Immature natural killer cell (primary cell): ENCODE results near the gene DISC1. TPM values are rescaled to one million over a fixed set of nuclear protein-coding genes. Genes with fewer than 3 reads are reported as not detected.

Experiments
- DNase-seq, 3 donors: peaks; one replicate each; pipeline ENCODE4 v3.0.0; 2022; ENCODE audit warnings: mixed read lengths in 1 of 3
- H3K27ac Mint-ChIP-seq, 6 donors: one replicate each; pipeline ENCODE4 v1.8.0; 2020; ENCODE audit warnings: mixed read lengths in 6 of 6, mild to moderate bottlenecking in 5 of 6, inconsistent platforms in 4 of 6, moderate library complexity in 3 of 6
- H3K27me3 Mint-ChIP-seq, 3 donors: one replicate each; pipeline ENCODE4 v1.8.0; 2020 to 2021; ENCODE audit warnings: low read depth in 3 of 3, mild to moderate bottlenecking in 3 of 3, mixed read lengths in 3 of 3, moderate library complexity in 3 of 3, inconsistent platforms in 1 of 3
- H3K36me3 Mint-ChIP-seq, 3 donors: one replicate each; pipeline ENCODE4 v1.8.0; 2020; ENCODE audit warnings: mixed read lengths in 3 of 3, inconsistent platforms in 2 of 3, mild to moderate bottlenecking in 2 of 3
- H3K4me1 Mint-ChIP-seq, 2 donors: one replicate each; pipeline ENCODE4 v1.8.0; 2020; ENCODE audit warnings: inconsistent platforms in 2 of 2, mild to moderate bottlenecking in 2 of 2, mixed read lengths in 2 of 2, moderate library complexity in 1 of 2
- H3K4me3 Mint-ChIP-seq, 5 donors: one replicate each; pipeline ENCODE4 v1.8.0; 2020; ENCODE audit warnings: mild to moderate bottlenecking in 5 of 5, mixed read lengths in 5 of 5, inconsistent platforms in 3 of 5, moderate library complexity in 3 of 5
- H3K9me3 Mint-ChIP-seq, 6 donors: one replicate each; pipeline ENCODE4 v1.8.0; 2020; ENCODE audit warnings: mild to moderate bottlenecking in 6 of 6, mixed read lengths in 6 of 6, inconsistent platforms in 4 of 6, moderate library complexity in 3 of 6
- polyA plus RNA-seq, 3 donors: library from polyadenylated mRNA; unstranded; fragments of 300-500 nt; fragmentation: Illumina TruSeq; gene quantifications; one replicate each; pipeline ENCODE4 v1.2.3, GENCODE V29; 2021

The DISC1 gene
- polyA plus RNA-seq, 3 donors from 2014 or later = 1.1 to 1.3 TPM; not detected in 1

GRCh38 chr1:231806623-231807495 is 180.3 kb downstream of the DISC1 start:
- H3K36me3 Mint-ChIP-seq = no peaks in the 10 kb centered on the region
- H3K9me3 Mint-ChIP-seq = no peaks in the 10 kb centered on the region
- H3K4me1 Mint-ChIP-seq = no peaks in the 10 kb centered on the region
- DNase-seq = peak in 2 of 3 donors; percentile 1 to 12
- peak overlapping the region in 1 of 6 donors; percentile 55 for H3K27ac Mint-ChIP-seq
- H3K27me3 Mint-ChIP-seq = peaks cover 0 to 2% (median 0%) of the 10 kb centered on the region in 3 donors
- H3K4me3 Mint-ChIP-seq = no peak overlapping the region

- no peaks in the 10 kb centered on the region for H3K36me3 Mint-ChIP-seq
- DNase-seq = no peak
- H3K27ac Mint-ChIP-seq = no peak overlapping the region
- no peaks in the 10 kb centered on the region for H3K9me3 Mint-ChIP-seq
- H3K4me3 Mint-ChIP-seq = no peak overlapping the region
- no peaks in the 10 kb centered on the region for H3K4me1 Mint-ChIP-seq
- H3K27me3 Mint-ChIP-seq = no peaks in the 10 kb centered on the region
These were observed 181.0 kb downstream of the DISC1 start for GRCh38 chr1:231807541-231807940.

DNA sequence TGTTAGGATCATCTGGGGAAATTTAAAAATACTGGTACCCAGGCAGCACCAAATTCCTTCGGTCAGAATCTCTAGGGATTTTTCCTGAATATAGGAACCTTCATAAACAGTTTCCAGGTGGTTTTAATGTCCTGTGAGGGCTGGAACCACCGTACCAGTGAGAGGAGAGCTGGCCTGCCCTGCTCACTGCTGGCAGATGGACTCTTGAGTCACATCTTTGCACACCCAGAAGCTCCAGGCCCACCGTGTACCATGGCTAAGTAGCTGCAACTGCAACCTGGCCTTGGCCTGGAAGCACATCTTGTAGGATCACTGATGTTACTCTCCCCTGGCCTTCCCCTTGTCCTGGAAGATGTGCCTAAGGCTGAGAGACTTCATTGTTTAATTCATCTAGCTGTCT is 181.5 kb downstream of the DISC1 start:
- no peaks in the 10 kb centered on the region for H3K9me3 Mint-ChIP-seq
- no peak overlapping the region for H3K27ac Mint-ChIP-seq
- H3K27me3 Mint-ChIP-seq = peaks cover 0 to 2% (median 0%) of the 10 kb centered on the region in 3 donors
- no peak for DNase-seq
- H3K4me3 Mint-ChIP-seq = no peak overlapping the region
- H3K4me1 Mint-ChIP-seq = no peaks in the 10 kb centered on the region
- peaks cover 0 to 2% (median 0%) of the 10 kb centered on the region in 3 donors for H3K36me3 Mint-ChIP-seq

DNA sequence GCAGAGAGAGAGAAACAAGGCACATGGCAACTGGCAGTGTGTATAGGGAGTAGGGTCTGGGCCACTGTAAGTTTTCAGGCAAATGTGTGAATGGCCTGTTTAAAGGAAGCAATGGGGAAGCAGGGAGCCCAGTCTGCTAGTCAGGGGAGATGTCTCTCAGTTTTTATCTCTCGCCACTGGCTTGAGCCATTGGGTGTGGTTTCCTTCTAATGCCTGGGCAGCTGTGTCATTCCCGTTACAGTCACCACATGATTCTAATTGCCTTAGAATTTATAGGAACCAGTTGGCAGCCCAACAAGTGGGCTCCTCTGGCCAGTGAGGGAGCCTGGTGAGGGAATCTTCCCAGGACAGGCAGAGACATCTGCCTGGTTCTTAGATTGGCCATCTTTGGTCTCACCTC is 182.4 kb downstream of the DISC1 start:
- Mint-ChIP-seq H3K36me3 (peaks cover 0 to 4% (median 4%) of the 10 kb centered on the region in 3 donors), H3K27me3 (peaks cover 0 to 2% (median 0%) of the 10 kb centered on the region in 3 donors), H3K4me1 (no peaks in the 10 kb centered on the region), H3K4me3 (no peak overlapping the region), H3K27ac (no peak overlapping the region), H3K9me3 (no peaks in the 10 kb centered on the region)
- DNase-seq = no peak

- Mint-ChIP-seq H3K27ac (no peak overlapping the region), H3K4me1 (no peaks in the 10 kb centered on the region), H3K27me3 (peaks cover 0 to 2% (median 0%) of the 10 kb centered on the region in 3 donors), H3K9me3 (no peaks in the 10 kb centered on the region), H3K4me3 (no peak overlapping the region), H3K36me3 (peaks cover 0 to 4% (median 4%) of the 10 kb centered on the region in 3 donors)
- no peak for DNase-seq
These were observed 183.8 kb downstream of the DISC1 start for GRCh38 chr1:231810415-231810814.

- Mint-ChIP-seq H3K4me3 (no peak overlapping the region), H3K4me1 (no peaks in the 10 kb centered on the region), H3K27ac (no peak overlapping the region), H3K36me3 (peaks cover 5 to 18% (median 10%) of the 10 kb centered on the region in 3 donors), H3K9me3 (no peaks in the 10 kb centered on the region), H3K27me3 (peaks cover 0 to 2% (median 2%) of the 10 kb centered on the region in 3 donors)
- no peak for DNase-seq
These were observed 187.4 kb downstream of the DISC1 start for GRCh38 chr1:231814021-231814420.

GRCh38 chr1:231814521-231814920 is 187.9 kb downstream of the DISC1 start:
- no peak for DNase-seq
- Mint-ChIP-seq H3K4me3 (no peak overlapping the region), H3K9me3 (no peaks in the 10 kb centered on the region), H3K36me3 (peaks cover 5 to 18% (median 10%) of the 10 kb centered on the region in 3 donors), H3K27ac (no peak overlapping the region), H3K4me1 (no peaks in the 10 kb centered on the region), H3K27me3 (peaks cover 0 to 2% (median 2%) of the 10 kb centered on the region in 3 donors)

DNA sequence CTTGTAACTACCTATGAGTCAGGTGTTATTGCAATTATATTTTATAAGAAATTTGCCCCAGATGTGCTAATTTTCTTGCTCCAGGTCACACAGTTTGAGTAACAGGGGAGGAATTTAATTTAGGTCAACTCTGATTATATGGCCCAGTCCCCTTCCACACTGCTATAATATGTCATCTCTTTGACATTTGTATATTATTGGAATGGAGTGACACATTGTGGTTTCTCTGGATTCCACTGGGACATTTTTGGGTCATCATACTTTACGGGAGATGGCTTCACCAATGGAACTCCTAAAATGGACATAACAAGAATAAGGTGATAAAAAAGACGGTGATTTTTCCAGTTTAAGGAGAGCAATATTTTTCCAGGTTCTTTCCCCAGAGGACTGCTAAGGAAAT is 191.2 kb downstream of the DISC1 start:
- H3K4me1 Mint-ChIP-seq = no peaks in the 10 kb centered on the region
- H3K27ac Mint-ChIP-seq = no peak overlapping the region
- no peak overlapping the region for H3K4me3 Mint-ChIP-seq
- H3K27me3 Mint-ChIP-seq = peaks cover 2 to 3% (median 2%) of the 10 kb centered on the region in 3 donors
- peaks cover 5 to 18% (median 10%) of the 10 kb centered on the region in 3 donors for H3K36me3 Mint-ChIP-seq
- DNase-seq = no peak
- no peaks in the 10 kb centered on the region for H3K9me3 Mint-ChIP-seq

DNA sequence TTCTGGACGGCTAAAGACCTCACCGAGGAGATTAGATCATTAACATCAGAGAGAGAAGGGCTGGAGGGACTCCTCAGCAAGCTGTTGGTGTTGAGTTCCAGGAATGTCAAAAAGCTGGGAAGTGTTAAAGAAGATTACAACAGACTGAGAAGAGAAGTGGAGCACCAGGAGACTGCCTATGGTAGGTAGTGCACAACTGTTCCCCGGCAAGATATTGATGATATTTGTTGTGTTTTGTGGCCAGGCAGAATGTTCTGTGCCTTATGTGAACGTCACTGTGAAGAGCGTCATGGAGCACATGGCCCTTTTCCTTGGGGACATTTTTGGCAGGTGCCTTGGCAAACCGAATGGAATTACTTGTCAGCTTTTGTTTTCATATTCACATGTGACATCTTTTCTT is 191.7 kb downstream of the DISC1 start:
- Mint-ChIP-seq H3K36me3 (peaks cover 5 to 15% (median 10%) of the 10 kb centered on the region in 3 donors), H3K4me1 (no peaks in the 10 kb centered on the region), H3K4me3 (no peak overlapping the region), H3K27ac (no peak overlapping the region), H3K27me3 (peaks cover 0 to 3% (median 2%) of the 10 kb centered on the region in 3 donors), H3K9me3 (no peaks in the 10 kb centered on the region)
- DNase-seq = no peak

DNA sequence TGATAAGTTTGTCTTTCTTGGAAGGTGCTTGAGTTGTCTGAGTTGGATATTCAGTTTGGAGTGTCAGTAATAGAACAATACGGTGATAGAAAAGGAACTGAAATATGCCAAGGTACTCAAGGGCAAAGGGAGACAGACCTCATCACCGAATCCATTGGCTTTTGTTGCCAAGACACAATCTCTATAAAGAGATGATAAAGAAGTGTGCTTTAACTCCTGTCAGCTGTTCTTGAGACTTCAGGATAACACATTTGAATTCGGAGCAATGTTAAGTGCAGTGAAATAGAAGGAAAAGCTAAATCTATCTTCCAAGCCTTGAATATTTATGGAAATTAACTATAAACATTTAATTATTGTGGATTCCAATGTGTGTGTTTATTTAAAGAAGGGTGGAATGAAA is 194.7 kb downstream of the DISC1 start:
- H3K9me3 Mint-ChIP-seq = no peaks in the 10 kb centered on the region

DNA sequence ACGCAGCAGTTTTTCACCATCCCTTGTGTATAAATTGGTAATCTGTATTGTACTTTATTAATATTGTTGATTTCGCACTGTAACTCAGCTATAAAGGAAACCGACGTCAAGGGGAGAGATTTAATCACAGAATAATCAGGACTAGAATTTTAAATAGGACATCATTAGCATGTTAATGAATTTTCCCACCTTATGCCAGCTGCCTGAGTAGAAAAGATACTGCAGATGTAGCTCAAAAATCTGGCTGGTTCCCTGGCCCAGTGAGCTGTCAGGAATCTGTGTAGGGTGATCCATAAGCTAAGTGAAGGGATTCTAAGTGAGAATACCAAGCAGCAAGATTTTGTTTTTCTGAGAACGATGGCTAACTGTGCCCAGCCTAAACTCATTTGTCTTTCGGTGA is 195.5 kb downstream of the DISC1 start:
- no peaks in the 10 kb centered on the region for H3K9me3 Mint-ChIP-seq
- no peak for DNase-seq
- peaks cover 4 to 16% (median 5%) of the 10 kb centered on the region in 3 donors for H3K36me3 Mint-ChIP-seq
- H3K4me3 Mint-ChIP-seq = no peak overlapping the region
- H3K4me1 Mint-ChIP-seq = no peaks in the 10 kb centered on the region
- H3K27me3 Mint-ChIP-seq = peaks cover 0 to 3% (median 0%) of the 10 kb centered on the region in 3 donors
- no peak overlapping the region for H3K27ac Mint-ChIP-seq

More for the DNA sequence above, 194.7 kb downstream of the DISC1 start:
- no peak for DNase-seq
- H3K4me3 Mint-ChIP-seq = no peak overlapping the region
- H3K4me1 Mint-ChIP-seq = no peaks in the 10 kb centered on the region
- peaks cover 4 to 19% (median 5%) of the 10 kb centered on the region in 3 donors for H3K36me3 Mint-ChIP-seq
- peaks cover 0 to 3% (median 0%) of the 10 kb centered on the region in 3 donors for H3K27me3 Mint-ChIP-seq
- H3K27ac Mint-ChIP-seq = no peak overlapping the region

DNA sequence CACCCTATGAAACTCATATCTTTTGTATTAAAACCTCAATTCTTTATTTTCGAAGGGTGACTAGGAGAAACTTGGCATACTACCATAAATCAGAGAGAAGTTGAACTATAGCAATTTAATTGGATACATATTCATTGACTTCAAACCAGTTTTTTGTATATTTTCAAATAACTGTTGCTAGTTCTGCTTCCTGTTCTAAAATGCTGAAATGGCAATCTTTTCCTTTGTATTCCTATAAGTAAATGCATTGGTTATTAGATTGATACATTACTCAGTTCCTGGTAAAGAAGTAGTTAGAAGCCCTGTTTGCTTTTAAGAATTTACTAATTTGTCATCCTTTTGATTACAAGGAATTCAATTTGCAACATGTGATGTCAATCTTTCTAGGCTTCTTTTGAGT is 200.0 kb downstream of the DISC1 start:
- Mint-ChIP-seq H3K9me3 (no peaks in the 10 kb centered on the region), H3K27me3 (no peaks in the 10 kb centered on the region), H3K27ac (no peak overlapping the region), H3K36me3 (peaks cover 0 to 8% (median 0%) of the 10 kb centered on the region in 3 donors), H3K4me1 (no peaks in the 10 kb centered on the region), H3K4me3 (no peak overlapping the region)
- DNase-seq = no peak

DNA sequence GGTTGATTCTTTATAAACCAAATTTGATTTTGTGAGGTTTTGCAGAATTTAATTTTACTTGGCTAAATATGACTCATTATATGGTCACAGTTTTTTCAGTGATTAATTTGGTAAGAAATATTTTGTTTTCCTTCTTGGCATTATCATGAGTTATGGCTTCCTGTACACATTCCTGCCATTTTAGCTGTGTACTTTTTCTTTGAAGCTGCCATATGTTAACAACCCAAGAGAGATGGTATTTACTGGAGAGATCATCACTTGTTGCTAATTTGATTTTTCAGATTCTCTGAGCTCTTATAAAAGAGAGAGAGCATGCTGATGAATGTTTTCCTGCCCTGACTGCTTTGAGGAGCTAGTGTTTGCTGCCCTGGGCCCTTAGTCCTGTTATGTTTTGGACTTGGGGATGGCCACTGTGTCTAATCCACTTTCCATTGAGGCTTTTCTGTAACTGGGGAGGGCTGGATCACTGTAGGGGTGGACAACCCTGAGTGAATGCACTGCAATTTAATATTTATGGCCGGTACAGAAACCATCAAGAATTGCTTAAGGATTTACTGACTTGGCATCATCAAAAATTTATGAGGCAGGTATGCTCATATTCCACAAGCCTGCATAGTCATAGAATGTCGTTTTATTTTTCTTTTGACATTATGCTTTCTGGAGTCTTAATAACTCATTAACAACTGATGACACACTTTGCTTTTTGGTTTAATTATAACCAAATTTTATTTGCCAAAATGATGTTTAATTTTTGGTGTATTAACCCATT is 200.9 kb downstream of the DISC1 start:
- Mint-ChIP-seq H3K27ac (no peak overlapping the region), H3K4me1 (no peaks in the 10 kb centered on the region), H3K9me3 (no peaks in the 10 kb centered on the region), H3K36me3 (peaks cover 0 to 8% (median 0%) of the 10 kb centered on the region in 3 donors), H3K4me3 (no peak overlapping the region), H3K27me3 (no peaks in the 10 kb centered on the region)
- DNase-seq = no peak
